ENCODE data around the gene ERGIC3.

ERGIC3 gene

DNA sequence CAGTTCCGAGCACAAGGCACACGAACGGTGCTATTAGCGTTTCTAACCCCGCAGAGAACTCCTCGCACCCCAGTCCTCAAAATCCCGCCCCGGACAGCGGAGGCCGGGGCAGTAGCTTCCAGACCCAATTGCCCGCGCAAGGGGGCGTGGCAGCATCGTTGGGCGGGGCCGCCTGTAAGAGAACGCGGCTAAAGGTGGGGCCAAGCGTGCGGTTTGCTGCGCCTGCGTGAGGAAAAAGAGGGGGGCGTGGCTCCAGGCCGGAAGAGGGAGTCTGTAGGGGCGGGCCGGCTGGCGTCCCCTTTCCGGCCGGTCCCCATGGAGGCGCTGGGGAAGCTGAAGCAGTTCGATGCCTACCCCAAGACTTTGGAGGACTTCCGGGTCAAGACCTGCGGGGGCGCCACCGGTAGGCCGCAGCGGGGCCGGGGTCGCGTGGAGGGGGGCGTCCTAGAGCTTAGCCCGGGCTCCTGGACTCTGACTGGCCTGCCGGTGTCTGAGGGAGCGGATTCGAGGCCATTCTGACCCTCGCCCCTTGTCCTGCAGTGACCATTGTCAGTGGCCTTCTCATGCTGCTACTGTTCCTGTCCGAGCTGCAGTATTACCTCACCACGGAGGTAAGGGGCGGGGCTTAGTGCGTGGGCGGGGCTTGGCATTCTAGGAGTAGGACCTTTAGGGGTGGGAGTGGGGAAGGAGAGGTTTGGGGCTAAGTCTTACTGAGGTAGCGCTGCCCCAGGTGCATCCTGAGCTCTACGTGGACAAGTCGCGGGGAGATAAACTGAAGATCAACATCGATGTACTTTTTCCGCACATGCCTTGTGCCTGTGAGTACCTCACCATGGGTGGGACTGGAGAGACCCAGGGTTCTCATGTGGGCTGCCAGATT lies at the start of gene ERGIC3:
Gene ERGIC3, plus strand, starts transcription at position 296 of the 880 bp plus-strand sequence. Its CDS starts 20 bp downstream, at position 316.
- ATAC-seq = peak; percentile 99
- TF ChIP-seq ZFP30 (CRISPR knock-in tag; IDR thresholded peaks at IDR 0.05) = no peak
- TF ChIP-seq CSDC2 (CRISPR knock-in tag; IDR thresholded peaks at IDR 0.05) = no peak
- no peak for TF ChIP-seq OSR1 (CRISPR knock-in tag; IDR thresholded peaks at IDR 0.05)
- TF ChIP-seq, protein P1, sequence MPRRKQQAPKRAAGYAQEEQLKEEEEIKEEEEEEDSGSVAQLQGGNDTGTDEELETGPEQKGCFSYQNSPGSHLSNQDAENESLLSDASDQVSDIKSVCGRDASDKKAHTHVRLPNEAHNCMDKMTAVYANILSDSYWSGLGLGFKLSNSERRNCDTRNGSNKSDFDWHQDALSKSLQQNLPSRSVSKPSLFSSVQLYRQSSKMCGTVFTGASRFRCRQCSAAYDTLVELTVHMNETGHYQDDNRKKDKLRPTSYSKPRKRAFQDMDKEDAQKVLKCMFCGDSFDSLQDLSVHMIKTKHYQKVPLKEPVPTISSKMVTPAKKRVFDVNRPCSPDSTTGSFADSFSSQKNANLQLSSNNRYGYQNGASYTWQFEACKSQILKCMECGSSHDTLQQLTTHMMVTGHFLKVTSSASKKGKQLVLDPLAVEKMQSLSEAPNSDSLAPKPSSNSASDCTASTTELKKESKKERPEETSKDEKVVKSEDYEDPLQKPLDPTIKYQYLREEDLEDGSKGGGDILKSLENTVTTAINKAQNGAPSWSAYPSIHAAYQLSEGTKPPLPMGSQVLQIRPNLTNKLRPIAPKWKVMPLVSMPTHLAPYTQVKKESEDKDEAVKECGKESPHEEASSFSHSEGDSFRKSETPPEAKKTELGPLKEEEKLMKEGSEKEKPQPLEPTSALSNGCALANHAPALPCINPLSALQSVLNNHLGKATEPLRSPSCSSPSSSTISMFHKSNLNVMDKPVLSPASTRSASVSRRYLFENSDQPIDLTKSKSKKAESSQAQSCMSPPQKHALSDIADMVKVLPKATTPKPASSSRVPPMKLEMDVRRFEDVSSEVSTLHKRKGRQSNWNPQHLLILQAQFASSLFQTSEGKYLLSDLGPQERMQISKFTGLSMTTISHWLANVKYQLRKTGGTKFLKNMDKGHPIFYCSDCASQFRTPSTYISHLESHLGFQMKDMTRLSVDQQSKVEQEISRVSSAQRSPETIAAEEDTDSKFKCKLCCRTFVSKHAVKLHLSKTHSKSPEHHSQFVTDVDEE (CRISPR knock-in tag; IDR thresholded peaks at IDR 0.05) = no peak
- no peak for TF ChIP-seq RARB (CRISPR knock-in tag; IDR thresholded peaks at IDR 0.05)
- no peak for TF ChIP-seq ESRRG (CRISPR knock-in tag; IDR thresholded peaks at IDR 0.05)
- TF ChIP-seq, protein P2, sequence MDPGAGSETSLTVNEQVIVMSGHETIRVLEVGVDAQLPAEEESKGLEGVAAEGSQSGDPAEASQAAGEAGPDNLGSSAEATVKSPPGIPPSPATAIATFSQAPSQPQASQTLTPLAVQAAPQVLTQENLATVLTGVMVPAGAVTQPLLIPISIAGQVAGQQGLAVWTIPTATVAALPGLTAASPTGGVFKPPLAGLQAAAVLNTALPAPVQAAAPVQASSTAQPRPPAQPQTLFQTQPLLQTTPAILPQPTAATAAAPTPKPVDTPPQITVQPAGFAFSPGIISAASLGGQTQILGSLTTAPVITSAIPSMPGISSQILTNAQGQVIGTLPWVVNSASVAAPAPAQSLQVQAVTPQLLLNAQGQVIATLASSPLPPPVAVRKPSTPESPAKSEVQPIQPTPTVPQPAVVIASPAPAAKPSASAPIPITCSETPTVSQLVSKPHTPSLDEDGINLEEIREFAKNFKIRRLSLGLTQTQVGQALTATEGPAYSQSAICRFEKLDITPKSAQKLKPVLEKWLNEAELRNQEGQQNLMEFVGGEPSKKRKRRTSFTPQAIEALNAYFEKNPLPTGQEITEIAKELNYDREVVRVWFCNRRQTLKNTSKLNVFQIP (CRISPR knock-in tag; IDR thresholded peaks at IDR 0.05; ENCODE audit: borderline replicate concordance, low read depth) = no peak
- no peak for TF ChIP-seq ARNTL (CRISPR knock-in tag; IDR thresholded peaks at IDR 0.05; ENCODE audit: borderline replicate concordance, low read depth)
- no peak for TF ChIP-seq PPARA (CRISPR knock-in tag; IDR thresholded peaks at IDR 0.05; ENCODE audit: borderline replicate concordance)
- no peak for TF ChIP-seq ZNF565 (CRISPR knock-in tag; conservative IDR thresholded peaks at IDR 0.05; ENCODE audit: low read depth)
- TF ChIP-seq, protein P3, sequence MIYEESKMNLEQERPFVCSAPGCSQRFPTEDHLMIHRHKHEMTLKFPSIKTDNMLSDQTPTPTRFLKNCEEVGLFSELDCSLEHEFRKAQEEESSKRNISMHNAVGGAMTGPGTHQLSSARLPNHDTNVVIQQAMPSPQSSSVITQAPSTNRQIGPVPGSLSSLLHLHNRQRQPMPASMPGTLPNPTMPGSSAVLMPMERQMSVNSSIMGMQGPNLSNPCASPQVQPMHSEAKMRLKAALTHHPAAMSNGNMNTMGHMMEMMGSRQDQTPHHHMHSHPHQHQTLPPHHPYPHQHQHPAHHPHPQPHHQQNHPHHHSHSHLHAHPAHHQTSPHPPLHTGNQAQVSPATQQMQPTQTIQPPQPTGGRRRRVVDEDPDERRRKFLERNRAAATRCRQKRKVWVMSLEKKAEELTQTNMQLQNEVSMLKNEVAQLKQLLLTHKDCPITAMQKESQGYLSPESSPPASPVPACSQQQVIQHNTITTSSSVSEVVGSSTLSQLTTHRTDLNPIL (CRISPR knock-in tag; IDR thresholded peaks at IDR 0.05; ENCODE audit: low read depth) = no peak
- TF ChIP-seq ZC3H10 (CRISPR knock-in tag; IDR thresholded peaks at IDR 0.05) = no peak
- no peak for TF ChIP-seq ZNF70 (CRISPR knock-in tag; IDR thresholded peaks at IDR 0.05)
- no peak for TF ChIP-seq ISL1 (CRISPR knock-in tag; IDR thresholded peaks at IDR 0.05)

DNA sequence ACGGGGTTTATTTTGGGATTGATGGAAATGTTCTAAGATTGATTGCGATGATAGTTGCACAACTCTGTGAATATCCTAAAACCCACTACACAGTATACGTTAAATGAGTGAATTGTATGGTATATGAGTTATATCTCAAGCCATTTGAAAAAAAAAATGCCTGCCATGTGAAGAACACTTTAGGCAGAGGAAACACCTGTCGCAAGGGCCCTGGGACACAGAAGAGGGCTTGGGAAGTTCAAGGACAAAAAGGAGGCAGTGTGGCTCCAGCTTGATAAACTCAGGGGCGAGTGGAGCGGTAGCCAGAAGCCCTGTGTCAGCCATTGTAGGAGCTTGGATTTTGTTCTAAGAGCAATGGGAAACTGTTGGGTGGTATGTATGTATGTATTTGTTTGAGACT lies 49.5 kb upstream of the ERGIC3 start:
- ATAC-seq = no peak
- TF ChIP-seq CSDC2 (CRISPR knock-in tag; IDR thresholded peaks at IDR 0.05) (no peak), SNAI2 (CRISPR knock-in tag; IDR thresholded peaks at IDR 0.05) (no peak), PPARA (CRISPR knock-in tag; IDR thresholded peaks at IDR 0.05; ENCODE audit: borderline replicate concordance) (no peak), ZFP3 (CRISPR knock-in tag; IDR thresholded peaks at IDR 0.05) (no peak), ZC3H10 (CRISPR knock-in tag; IDR thresholded peaks at IDR 0.05) (no peak), GLIS3 (CRISPR knock-in tag; IDR thresholded peaks at IDR 0.05) (no peak), BACH2 (CRISPR knock-in tag; IDR thresholded peaks at IDR 0.05; ENCODE audit: borderline replicate concordance) (no peak), ARNTL (CRISPR knock-in tag; IDR thresholded peaks at IDR 0.05; ENCODE audit: borderline replicate concordance, low read depth) (no peak), ZNF565 (CRISPR knock-in tag; conservative IDR thresholded peaks at IDR 0.05; ENCODE audit: low read depth) (no peak), ZNF8 (CRISPR knock-in tag; IDR thresholded peaks at IDR 0.05) (no peak), ZNF70 (CRISPR knock-in tag; IDR thresholded peaks at IDR 0.05) (no peak), OSR1 (CRISPR knock-in tag; IDR thresholded peaks at IDR 0.05) (no peak), ISL1 (CRISPR knock-in tag; IDR thresholded peaks at IDR 0.05) (no peak)
- TF ChIP-seq, protein P4, sequence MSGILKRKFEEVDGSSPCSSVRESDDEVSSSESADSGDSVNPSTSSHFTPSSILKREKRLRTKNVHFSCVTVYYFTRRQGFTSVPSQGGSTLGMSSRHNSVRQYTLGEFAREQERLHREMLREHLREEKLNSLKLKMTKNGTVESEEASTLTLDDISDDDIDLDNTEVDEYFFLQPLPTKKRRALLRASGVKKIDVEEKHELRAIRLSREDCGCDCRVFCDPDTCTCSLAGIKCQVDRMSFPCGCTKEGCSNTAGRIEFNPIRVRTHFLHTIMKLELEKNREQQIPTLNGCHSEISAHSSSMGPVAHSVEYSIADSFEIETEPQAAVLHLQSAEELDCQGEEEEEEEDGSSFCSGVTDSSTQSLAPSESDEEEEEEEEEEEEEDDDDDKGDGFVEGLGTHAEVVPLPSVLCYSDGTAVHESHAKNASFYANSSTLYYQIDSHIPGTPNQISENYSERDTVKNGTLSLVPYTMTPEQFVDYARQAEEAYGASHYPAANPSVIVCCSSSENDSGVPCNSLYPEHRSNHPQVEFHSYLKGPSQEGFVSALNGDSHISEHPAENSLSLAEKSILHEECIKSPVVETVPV (CRISPR knock-in tag; IDR thresholded peaks at IDR 0.05) = no peak
- TF ChIP-seq, protein P3 (CRISPR knock-in tag; IDR thresholded peaks at IDR 0.05; ENCODE audit: low read depth) = no peak
- TF ChIP-seq, protein P1 (CRISPR knock-in tag; IDR thresholded peaks at IDR 0.05) = no peak
- TF ChIP-seq, protein P2 (CRISPR knock-in tag; IDR thresholded peaks at IDR 0.05; ENCODE audit: borderline replicate concordance, low read depth) = no peak
- TF ChIP-seq, protein P5, sequence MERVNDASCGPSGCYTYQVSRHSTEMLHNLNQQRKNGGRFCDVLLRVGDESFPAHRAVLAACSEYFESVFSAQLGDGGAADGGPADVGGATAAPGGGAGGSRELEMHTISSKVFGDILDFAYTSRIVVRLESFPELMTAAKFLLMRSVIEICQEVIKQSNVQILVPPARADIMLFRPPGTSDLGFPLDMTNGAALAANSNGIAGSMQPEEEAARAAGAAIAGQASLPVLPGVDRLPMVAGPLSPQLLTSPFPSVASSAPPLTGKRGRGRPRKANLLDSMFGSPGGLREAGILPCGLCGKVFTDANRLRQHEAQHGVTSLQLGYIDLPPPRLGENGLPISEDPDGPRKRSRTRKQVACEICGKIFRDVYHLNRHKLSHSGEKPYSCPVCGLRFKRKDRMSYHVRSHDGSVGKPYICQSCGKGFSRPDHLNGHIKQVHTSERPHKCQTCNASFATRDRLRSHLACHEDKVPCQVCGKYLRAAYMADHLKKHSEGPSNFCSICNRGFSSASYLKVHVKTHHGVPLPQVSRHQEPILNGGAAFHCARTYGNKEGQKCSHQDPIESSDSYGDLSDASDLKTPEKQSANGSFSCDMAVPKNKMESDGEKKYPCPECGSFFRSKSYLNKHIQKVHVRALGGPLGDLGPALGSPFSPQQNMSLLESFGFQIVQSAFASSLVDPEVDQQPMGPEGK (CRISPR knock-in tag; IDR thresholded peaks at IDR 0.05; ENCODE audit: borderline replicate concordance) = no peak
